ENCODE data around the gene NBL1.

DNA sequence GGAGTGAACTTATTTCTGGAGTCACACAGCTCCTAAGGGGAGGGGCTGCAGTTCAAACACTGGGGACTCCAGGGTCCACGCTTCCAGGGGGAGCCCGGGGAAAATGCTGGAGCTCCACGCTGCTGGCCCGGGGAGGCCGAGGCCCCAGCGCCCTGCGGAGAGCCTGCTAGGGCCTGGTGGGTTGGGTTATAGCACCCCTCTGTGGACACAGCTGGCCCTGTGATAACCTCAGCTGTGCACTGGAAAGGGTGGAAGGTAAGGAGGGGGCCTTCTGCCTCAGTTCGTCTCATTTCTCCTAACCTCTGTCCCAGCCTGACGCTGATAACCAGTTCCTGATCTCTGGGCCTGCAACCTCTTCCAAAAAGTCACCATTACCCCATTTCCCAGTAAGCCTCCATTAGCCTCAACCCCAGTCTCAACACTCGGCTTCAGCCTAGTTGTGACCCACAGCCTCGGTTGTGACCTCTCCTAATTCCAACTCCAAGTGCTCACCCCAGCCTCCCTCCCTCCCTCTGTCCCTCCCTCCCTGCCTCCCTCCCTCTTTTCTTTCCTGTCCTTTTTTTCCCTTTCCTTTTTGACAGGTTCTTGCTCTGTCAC lies 7.1 kb downstream of the NBL1 start:
- TF ChIP-seq, protein P1, sequence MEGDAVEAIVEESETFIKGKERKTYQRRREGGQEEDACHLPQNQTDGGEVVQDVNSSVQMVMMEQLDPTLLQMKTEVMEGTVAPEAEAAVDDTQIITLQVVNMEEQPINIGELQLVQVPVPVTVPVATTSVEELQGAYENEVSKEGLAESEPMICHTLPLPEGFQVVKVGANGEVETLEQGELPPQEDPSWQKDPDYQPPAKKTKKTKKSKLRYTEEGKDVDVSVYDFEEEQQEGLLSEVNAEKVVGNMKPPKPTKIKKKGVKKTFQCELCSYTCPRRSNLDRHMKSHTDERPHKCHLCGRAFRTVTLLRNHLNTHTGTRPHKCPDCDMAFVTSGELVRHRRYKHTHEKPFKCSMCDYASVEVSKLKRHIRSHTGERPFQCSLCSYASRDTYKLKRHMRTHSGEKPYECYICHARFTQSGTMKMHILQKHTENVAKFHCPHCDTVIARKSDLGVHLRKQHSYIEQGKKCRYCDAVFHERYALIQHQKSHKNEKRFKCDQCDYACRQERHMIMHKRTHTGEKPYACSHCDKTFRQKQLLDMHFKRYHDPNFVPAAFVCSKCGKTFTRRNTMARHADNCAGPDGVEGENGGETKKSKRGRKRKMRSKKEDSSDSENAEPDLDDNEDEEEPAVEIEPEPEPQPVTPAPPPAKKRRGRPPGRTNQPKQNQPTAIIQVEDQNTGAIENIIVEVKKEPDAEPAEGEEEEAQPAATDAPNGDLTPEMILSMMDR (IDR thresholded peaks at IDR 0.05): peak; percentile 29 to 62 (median 51)
- no peak for TF ChIP-seq POLR2A (IDR thresholded peaks at IDR 0.05)
